Activated CD4-positive, alpha-beta T cell treated with anti-CD3 and anti-CD28 coated beads, Interleukin-2, amount 50 U/mL, for 16 hours (primary cell): Measurements from ENCODE around the gene SLC66A1.

Source experiments
- DNase-seq: peaks from one replicate; pipeline ENCODE4 v3.0.0-alpha.2; 2020

The SLC66A1 gene

GRCh38 chr1:19325958-19326747 lies 14.0 kb downstream of the SLC66A1 start:
- DNase-seq: no peak

GRCh38 chr1:19326748-19327065 lies 14.6 kb downstream of the SLC66A1 start:
- no peak for DNase-seq

GRCh38 chr1:19327301-19327700 lies 15.2 kb downstream of the SLC66A1 start:
- no peak for DNase-seq

- DNase-seq: no peak
Observed at GRCh38 chr1:19327736-19328135, 15.6 kb downstream of the SLC66A1 start.

- no peak for DNase-seq
Observed at GRCh38 chr1:19328486-19328885, 16.4 kb downstream of the SLC66A1 start.

GRCh38 chr1:19329188-19329587 lies 17.1 kb downstream of the SLC66A1 start:
- DNase-seq: no peak

- no peak for DNase-seq
Observed at GRCh38 chr1:19329611-19330010, 17.5 kb downstream of the SLC66A1 start.

- DNase-seq: no peak
Observed at GRCh38 chr1:19330449-19331135, 18.5 kb downstream of the SLC66A1 start.

- DNase-seq: no peak
Observed at GRCh38 chr1:19331262-19331878, 19.2 kb downstream of the SLC66A1 start.

- DNase-seq: no peak
Observed at GRCh38 chr1:19332832-19333231, 20.7 kb downstream of the SLC66A1 start.

- DNase-seq: no peak
Observed at GRCh38 chr1:19333587-19334354, 21.6 kb downstream of the SLC66A1 start.

GRCh38 chr1:19336543-19336942 lies 24.4 kb downstream of the SLC66A1 start:
- DNase-seq: peak; percentile 26

- DNase-seq: no peak
Observed at GRCh38 chr1:19337289-19337688, 25.2 kb downstream of the SLC66A1 start.

- DNase-seq: no peak
Observed at GRCh38 chr1:19338323-19338762, 26.2 kb downstream of the SLC66A1 start.

- no peak for DNase-seq
Observed at GRCh38 chr1:19339214-19339861, 27.2 kb downstream of the SLC66A1 start.

GRCh38 chr1:19340387-19340937 lies 28.3 kb downstream of the SLC66A1 start:
- no peak for DNase-seq

- peak; percentile 80 for DNase-seq
Observed at GRCh38 chr1:19341201-19342061, 29.3 kb downstream of the SLC66A1 start.

GRCh38 chr1:19342062-19342750 lies 30.1 kb downstream of the SLC66A1 start:
- DNase-seq: no peak

GRCh38 chr1:19342894-19343616 lies 30.9 kb downstream of the SLC66A1 start:
- DNase-seq: no peak
